Measurements from ENCODE around the gene MEGF8. TPM values are rescaled to one million over a fixed set of nuclear protein-coding genes. Genes with fewer than 3 reads are reported as not detected.
A peak's percentile ranks its signal among the peaks of the same experiment; 100 is the strongest.

MEGF8 gene
- total and polyA plus RNA-seq, 2 experiments from 2014 or later, result 5.4 to 26.6 TPM

DNA sequence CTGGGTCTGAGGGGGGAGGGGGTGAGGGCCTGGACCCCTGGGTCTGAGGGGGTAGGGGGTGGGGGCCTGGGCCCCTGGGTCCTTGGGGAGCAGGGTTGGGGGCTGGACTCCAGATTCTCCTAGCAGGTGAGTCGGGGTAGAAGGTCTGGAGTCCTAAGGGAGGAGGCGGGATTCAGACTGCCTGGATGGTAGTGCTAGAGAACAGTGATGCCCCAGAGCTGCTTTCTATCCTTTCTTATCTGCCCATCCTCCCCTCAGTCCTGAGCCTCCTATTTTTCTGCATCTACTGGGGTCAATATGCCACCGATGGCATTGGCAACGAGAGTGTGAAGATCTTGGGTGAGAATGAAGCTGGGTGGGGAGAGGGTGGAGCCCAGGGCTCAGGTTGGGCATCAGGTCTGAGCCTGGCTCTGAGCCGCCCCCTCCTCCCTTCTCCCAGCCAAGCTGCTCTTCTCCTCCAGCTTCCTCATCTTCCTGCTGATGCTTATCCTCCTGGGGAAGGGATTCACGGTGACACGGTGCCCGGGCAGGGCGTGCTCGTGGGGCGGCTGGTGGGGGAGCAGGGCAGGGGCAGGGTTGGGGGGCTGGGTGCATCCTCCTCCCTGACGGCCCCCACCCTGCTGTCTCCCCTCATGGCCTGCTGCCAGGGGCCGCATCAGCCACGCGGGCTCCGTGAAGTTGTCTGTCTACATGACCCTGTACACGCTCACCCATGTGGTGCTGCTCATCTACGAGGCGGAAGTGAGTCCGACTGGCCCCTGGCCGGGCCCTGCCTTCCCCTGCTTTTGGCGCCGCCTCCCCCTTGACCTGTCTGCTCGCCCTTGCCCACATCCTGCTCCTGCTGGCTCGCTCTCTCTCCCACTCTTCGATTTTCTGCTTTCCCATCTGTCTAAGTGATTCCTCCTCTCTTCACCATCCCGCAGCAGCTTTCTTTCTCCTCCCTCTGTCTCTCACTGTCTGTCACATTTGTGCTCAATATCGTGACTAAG lies 8.9 kb upstream of the MEGF8 start:
- Histone ChIP-seq H3K9me2 (ENCODE audit: insufficient read depth) (no peaks in the 10 kb centered on the region), H3K4me1 (ENCODE audit: insufficient read depth) (no peaks in the 10 kb centered on the region), H3K9me3 (ENCODE audit: low read depth) (no peaks in the 10 kb centered on the region), H3K9ac (no peak overlapping the region), H4K20me1 (ENCODE audit: insufficient read depth) (no peaks in the 10 kb centered on the region), H3K27ac (no peak overlapping the region), H2AFZ (peak overlapping the region; percentile 70), H3K4me2 (ENCODE audit: unreplicated experiment) (peak overlapping the region; percentile 31), H3K36me3 (ENCODE audit: low read depth) (no peaks in the 10 kb centered on the region), H3F3A (ENCODE audit: insufficient read depth) (peaks cover 5% of the 10 kb centered on the region), H3K79me2 (ENCODE audit: insufficient read depth) (no peaks in the 10 kb centered on the region), H3K4me3 (0 out of 2 replicates have a peak overlapping the region, but pooled peaks have one; percentile 1), H3K27me3 (replicated peaks; ENCODE audit: insufficient read depth) (peaks cover 7% of the 10 kb centered on the region)
- TF ChIP-seq EZH2 (IDR thresholded peaks at IDR 0.05; ENCODE audit: insufficient read depth, poor library complexity, severe bottlenecking) (no peak), EZH2phosphoT487 (IDR thresholded peaks at IDR 0.05; ENCODE audit: insufficient read depth, low read depth) (no peak)
- in situ Hi-C loops (cut with MboI), result no loop called here
- DNase-seq, result peak; percentile 51
- 15 to 20% methylated on average over 22 to 28 of the region's 28 CpGs for WGBS, 2 experiments (ENCODE audit: low coverage in 1 of 2, low lambda C conversion rate in 2 of 2, missing lambda C conversion rate in 2 of 2)

DNA sequence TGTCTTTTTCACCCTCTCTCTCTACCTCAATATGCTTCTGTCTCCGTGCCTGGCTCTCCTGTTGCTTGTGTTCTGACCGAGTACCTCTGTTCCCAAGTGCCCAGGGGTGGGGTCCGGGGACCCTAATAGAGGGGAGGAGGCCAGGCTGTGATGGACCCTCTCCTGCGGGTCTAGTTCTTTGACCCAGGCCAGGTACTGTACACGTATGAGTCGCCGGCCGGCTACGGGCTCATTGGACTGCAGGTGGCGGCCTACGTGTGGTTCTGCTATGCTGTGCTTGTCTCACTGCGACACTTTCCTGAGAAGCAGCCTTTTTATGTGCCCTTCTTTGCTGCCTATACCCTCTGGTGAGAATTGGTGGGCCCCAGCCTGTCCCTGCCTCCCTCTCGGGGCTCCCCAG lies 7.9 kb upstream of the MEGF8 start:
- in situ Hi-C loops (cut with MboI), result no loop called here
- no peak overlapping the region for H3K9ac ChIP-seq
- H3K4me3 ChIP-seq, result no peak overlapping the region
- no peaks in the 10 kb centered on the region for H3K79me2 ChIP-seq (ENCODE audit: insufficient read depth)
- no peak for DNase-seq
- H3K27ac ChIP-seq, result no peak overlapping the region
- H3K36me3 ChIP-seq (ENCODE audit: low read depth), result no peaks in the 10 kb centered on the region
- H3F3A ChIP-seq (ENCODE audit: insufficient read depth), result peaks cover 5% of the 10 kb centered on the region
- no peaks in the 10 kb centered on the region for H4K20me1 ChIP-seq (ENCODE audit: insufficient read depth)
- WGBS, 2 experiments (ENCODE audit: low coverage in 1 of 2, low lambda C conversion rate in 2 of 2, missing lambda C conversion rate in 2 of 2), result 75 to 80% methylated on average over 9 to 13 of the region's 13 CpGs
- H2AFZ ChIP-seq, result no peak overlapping the region
- H3K4me1 ChIP-seq (ENCODE audit: insufficient read depth), result no peaks in the 10 kb centered on the region
- no peak for TF ChIP-seq EZH2phosphoT487 (IDR thresholded peaks at IDR 0.05; ENCODE audit: insufficient read depth, low read depth)
- no peak for TF ChIP-seq EZH2 (IDR thresholded peaks at IDR 0.05; ENCODE audit: insufficient read depth, poor library complexity, severe bottlenecking)
- no peak overlapping the region for H3K4me2 ChIP-seq (ENCODE audit: unreplicated experiment)
- H3K9me3 ChIP-seq (ENCODE audit: low read depth), result no peaks in the 10 kb centered on the region
- peaks cover 7% of the 10 kb centered on the region for H3K27me3 ChIP-seq (replicated peaks; ENCODE audit: insufficient read depth)
- no peaks in the 10 kb centered on the region for H3K9me2 ChIP-seq (ENCODE audit: insufficient read depth)

DNA sequence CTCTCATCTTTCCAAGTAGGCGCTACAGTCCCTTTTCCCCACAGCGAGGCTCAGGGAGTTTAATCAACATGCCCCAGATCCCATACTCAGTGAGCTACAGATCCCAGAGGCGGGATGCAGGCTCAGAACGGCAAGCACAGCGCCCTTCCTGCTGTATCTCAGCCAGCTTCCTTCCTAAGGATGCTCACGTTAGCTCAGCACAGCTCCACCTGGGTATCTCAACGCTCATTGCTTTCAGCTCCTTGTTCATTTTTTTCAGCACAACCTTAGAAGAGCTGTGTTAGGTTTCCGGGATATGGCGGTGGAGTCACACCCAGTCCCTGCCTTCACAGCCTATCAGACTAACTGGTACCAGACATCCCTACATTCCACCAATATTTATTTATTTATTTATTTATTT lies 3.1 kb upstream of the MEGF8 start:
- H3K9me3 ChIP-seq (ENCODE audit: low read depth), result no peaks in the 10 kb centered on the region
- no peak overlapping the region for H2AFZ ChIP-seq
- H3K27me3 ChIP-seq (replicated peaks; ENCODE audit: insufficient read depth), result peaks cover 18% of the 10 kb centered on the region
- H4K20me1 ChIP-seq (ENCODE audit: insufficient read depth), result no peaks in the 10 kb centered on the region
- peaks cover 17% of the 10 kb centered on the region for H3K79me2 ChIP-seq (ENCODE audit: insufficient read depth)
- peaks cover 5% of the 10 kb centered on the region; the same call in 1 of the 2 replicates for H3K4me1 ChIP-seq (ENCODE audit: insufficient read depth)
- H3K36me3 ChIP-seq (ENCODE audit: low read depth), result no peaks in the 10 kb centered on the region
- in situ Hi-C loops (cut with MboI), result no loop called here
- no peak overlapping the region for H3K9ac ChIP-seq
- no peak for TF ChIP-seq EZH2 (IDR thresholded peaks at IDR 0.05; ENCODE audit: insufficient read depth, poor library complexity, severe bottlenecking)
- TF ChIP-seq EZH2phosphoT487 (IDR thresholded peaks at IDR 0.05; ENCODE audit: insufficient read depth, low read depth), result no peak
- H3K9me2 ChIP-seq (ENCODE audit: insufficient read depth), result no peaks in the 10 kb centered on the region
- H3K27ac ChIP-seq, result no peak overlapping the region
- H3F3A ChIP-seq (ENCODE audit: insufficient read depth), result peaks cover under 1% of the 10 kb centered on the region; the same call in 1 of the 2 replicates
- H3K4me3 ChIP-seq, result no peak overlapping the region
- WGBS, 2 experiments (ENCODE audit: low coverage in 1 of 2, low lambda C conversion rate in 2 of 2, missing lambda C conversion rate in 2 of 2), result 33 to 36% methylated on average over 9 of the region's 9 CpGs
- DNase-seq, result peak; percentile 17
- no peak overlapping the region for H3K4me2 ChIP-seq (ENCODE audit: unreplicated experiment)

DNA sequence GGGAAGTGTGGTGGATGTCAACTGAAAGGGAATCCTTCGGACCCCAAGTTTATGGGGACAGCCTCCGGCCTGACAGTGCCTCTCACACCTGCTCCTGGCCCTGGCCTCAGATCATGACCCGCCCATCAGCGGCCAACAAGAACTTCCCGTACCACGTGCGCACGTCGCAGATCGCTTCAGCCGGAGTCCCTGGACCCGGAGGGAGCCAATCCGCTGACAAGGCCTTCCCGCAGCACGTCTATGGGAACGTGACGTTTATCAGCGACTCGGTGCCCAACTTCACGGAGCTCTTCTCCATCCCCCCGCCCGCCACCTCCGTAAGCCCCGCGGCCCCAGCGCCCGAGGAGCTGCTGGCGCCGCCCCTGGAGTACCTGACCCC lies 2.0 kb upstream of the MEGF8 start:
- Histone ChIP-seq H3K9ac (no peak overlapping the region), H3K79me2 (ENCODE audit: insufficient read depth) (peaks cover 28% of the 10 kb centered on the region), H2AFZ (no peak overlapping the region), H3K4me3 (no peak overlapping the region), H3K4me1 (ENCODE audit: insufficient read depth) (peaks cover 5% of the 10 kb centered on the region; the same call in 1 of the 2 replicates), H4K20me1 (ENCODE audit: insufficient read depth) (no peaks in the 10 kb centered on the region), H3K27ac (no peak overlapping the region), H3K9me2 (ENCODE audit: insufficient read depth) (no peaks in the 10 kb centered on the region), H3K27me3 (replicated peaks; ENCODE audit: insufficient read depth) (peaks cover 18% of the 10 kb centered on the region), H3K4me2 (ENCODE audit: unreplicated experiment) (no peak overlapping the region), H3F3A (ENCODE audit: insufficient read depth) (no peaks in the 10 kb centered on the region), H3K9me3 (ENCODE audit: low read depth) (no peaks in the 10 kb centered on the region), H3K36me3 (ENCODE audit: low read depth) (no peaks in the 10 kb centered on the region)
- in situ Hi-C loops (cut with MboI), result no loop called here
- 25 to 39% methylated on average over 16 to 29 of the region's 29 CpGs for WGBS, 2 experiments (ENCODE audit: low coverage in 1 of 2, low lambda C conversion rate in 2 of 2, missing lambda C conversion rate in 2 of 2)
- DNase-seq, result no peak
- TF ChIP-seq EZH2 (IDR thresholded peaks at IDR 0.05; ENCODE audit: insufficient read depth, poor library complexity, severe bottlenecking) (no peak), EZH2phosphoT487 (IDR thresholded peaks at IDR 0.05; ENCODE audit: insufficient read depth, low read depth) (no peak)
